ENCODE measurements around the gene ARHGAP4.

GRCh38 chrX:153954558-153955227 is 28.6 kb upstream of the ARHGAP4 start:
- TF ChIP-seq CTCF (IDR thresholded peaks at IDR 0.05 in 8 of 11, conservative IDR thresholded peaks at IDR 0.05 in 3 of 11): no peak
- no peak for TF ChIP-seq POLR2A (IDR thresholded peaks at IDR 0.05)
